NCI-H345 treated with DMSO at 0.1 percent for 48 hours (cell line): ENCODE results near the gene PPOX.

Experiments used
- DNase-seq: peaks from one replicate; lab custom pipeline; 2025; ENCODE audit not compliant: unreplicated experiment; lab: John Stamatoyannopoulos, UW

The PPOX gene

DNA sequence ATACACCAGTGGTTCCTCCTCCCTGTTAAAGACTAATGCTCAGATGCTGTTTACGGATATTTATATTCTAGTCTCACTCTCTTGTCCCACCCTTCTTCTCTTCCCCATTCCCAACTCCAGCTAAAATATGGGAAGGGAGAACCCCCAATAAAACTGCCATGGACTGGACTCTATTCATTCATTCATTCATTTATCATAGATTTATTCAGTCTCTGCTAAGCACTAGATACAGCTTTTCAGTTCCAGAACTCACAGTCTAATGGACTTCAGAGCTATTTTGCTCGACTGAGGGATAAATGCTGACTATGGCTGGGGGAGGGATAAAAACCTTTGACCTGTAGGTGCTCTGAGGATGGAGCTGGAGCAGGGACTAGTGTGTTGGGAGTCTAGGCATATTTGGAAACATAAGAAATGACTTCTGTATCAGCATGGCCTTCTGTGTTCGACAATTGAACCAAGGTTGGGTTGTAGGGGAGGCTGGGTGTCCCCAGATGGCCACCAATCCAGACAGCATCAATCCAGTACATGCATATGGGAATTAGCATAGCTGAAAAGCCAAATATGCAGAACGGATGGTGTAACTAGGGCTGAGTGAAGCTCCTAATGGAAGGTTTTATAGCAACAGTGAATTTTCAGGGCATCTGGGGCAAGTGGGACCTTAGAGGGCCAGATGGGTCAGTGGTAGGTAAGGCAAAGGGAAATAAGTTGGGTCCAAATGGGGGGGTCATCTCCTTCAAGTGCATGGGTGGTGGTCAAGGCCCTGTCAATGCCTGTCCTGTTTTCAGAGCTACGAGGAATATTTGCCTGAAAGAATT is 53.1 kb downstream of the PPOX start:
- no peak for DNase-seq

DNA sequence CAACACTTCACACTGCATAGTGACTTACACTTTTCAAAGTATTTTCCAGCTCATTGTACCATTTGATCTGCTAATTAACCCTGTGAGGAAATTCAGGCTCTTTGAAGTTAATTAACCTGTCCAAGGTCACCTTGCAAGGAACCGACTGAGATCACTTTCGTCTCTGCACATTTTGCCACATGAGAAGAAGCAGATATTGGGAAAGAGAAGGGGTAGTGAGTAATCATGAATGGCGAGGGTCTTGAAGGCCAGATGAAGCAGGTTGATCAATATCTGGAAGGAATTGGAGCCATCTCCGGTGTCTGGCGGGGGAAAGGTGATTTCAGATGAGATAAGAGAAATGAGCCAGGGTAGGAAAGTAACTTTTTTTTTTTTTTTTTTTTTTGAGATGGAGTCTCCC is 53.8 kb downstream of the PPOX start:
- DNase-seq: no peak
